Esophagus squamous epithelium (tissue), 5 donors: ENCODE results near the gene KLHL15. TPM values are rescaled to one million over a fixed set of nuclear protein-coding genes. Genes with fewer than 3 reads are reported as not detected.

ENCODE experiments used
- DNase-seq: peaks from one replicate; lab custom pipeline; 2025; lab: John Stamatoyannopoulos, UW
- H3K27ac ChIP-seq, 4 donors: fragments of 200-600 bp; sonication (generic); one replicate each; pipeline ENCODE4 v1.5.1; 2016 to 2019; ENCODE audit warnings: mild to moderate bottlenecking in 1 of 4
- H3K27me3 ChIP-seq, 4 donors: fragments of 200-600 bp; sonication (generic); 1 replicate in 3 of 4; 2 replicates in 1 of 4; pipeline versions ENCODE4 v1.5.1 to v1.6.0; 2017 to 2021; ENCODE audit warnings: antibody characterized with exemption in 1 of 4
- H3K36me3 ChIP-seq, 3 donors: fragments of 200-600 bp; sonication (generic); one replicate each; pipeline ENCODE4 v1.5.1; 2016 to 2019
- H3K4me1 ChIP-seq, 3 donors: fragments of 200-600 bp; sonication (generic); one replicate each; pipeline ENCODE4 v1.5.1; 2017 to 2019
- H3K4me3 ChIP-seq, 4 donors: fragments of 200-600 bp; sonication (generic); 1 replicate in 3 of 4; 2 replicates in 1 of 4; pipeline ENCODE4 v1.5.1; 2016 to 2019; ENCODE audit warnings: mild to moderate bottlenecking in 2 of 4, moderate library complexity in 1 of 4
- H3K9me3 ChIP-seq, 3 donors: fragments of 200-600 bp; sonication (generic); one replicate each; pipeline ENCODE4 v1.5.1; 2016 to 2019
- CTCF ChIP-seq, 6 experiments: fragments of 450-650 bp in 4 of 6; fragments of 200-600 bp in 2 of 6; sonication (generic) in 2 of 6; IDR thresholded peaks; one replicate each; pipeline ENCODE4 v1.5.1; 2016 to 2019; ENCODE audit warnings: antibody characterized with exemption in 6 of 6, mild to moderate bottlenecking in 4 of 6, moderate library complexity in 4 of 6
- POLR2A ChIP-seq, 4 donors: fragments of 450-650 bp; IDR thresholded peaks; one replicate each; pipeline ENCODE4 v1.6.1; 2017; ENCODE audit warnings: antibody characterized with exemption in 4 of 4, mild to moderate bottlenecking in 4 of 4, moderate library complexity in 3 of 4
- WGBS, 2 donors: methylation state at CpG; one replicate each; pipeline ENCODE4 v1.1.5; 2018; 5-methylcytosine and 5-hydroxymethylcytosine counted together
- intact Hi-C: fragments of 100-400 bp; cut with DNase I; formaldehyde crosslinking; loops from one replicate; pipeline ENCODE4 v1.15.0; 2022
- total RNA-seq, 4 donors: library from RNA; depleted of rRNA; stranded (reverse); fragments of >200 nt; gene quantifications; one replicate each; pipeline ENCODE4 v1.1.0, GENCODE V29; 2016
- donor health status: DM: yes; HTN: yes; CAD: no.

Gene KLHL15
- total RNA-seq, 4 donors from 2014 or later: 2.5 to 11.8 (median 5.4) TPM

- no peak for DNase-seq
- WGBS, 2 donors: 65 to 100% methylated on average over 1 of the region's 1 CpG
- intact Hi-C loops: no loop called here
- H3K27ac ChIP-seq: no peak overlapping the region
- peaks cover 0 to 16% (median 0%) of the 10 kb centered on the region in 3 donors for H3K36me3 ChIP-seq
- no peaks in the 10 kb centered on the region for H3K4me1 ChIP-seq
- H3K9me3 ChIP-seq: no peaks in the 10 kb centered on the region
- H3K27me3 ChIP-seq: no peaks in the 10 kb centered on the region
- no peak overlapping the region for H3K4me3 ChIP-seq
- no peak for TF ChIP-seq POLR2A (IDR thresholded peaks at IDR 0.05)
- TF ChIP-seq CTCF (IDR thresholded peaks at IDR 0.05): no peak
These were observed 24.8 kb downstream of the KLHL15 start for GRCh38 chrX:24002167-24002566.

GRCh38 chrX:23999671-24000070 is 27.3 kb downstream of the KLHL15 start:
- no peak for DNase-seq
- WGBS, 2 donors: 85 to 95% methylated on average over 5 of the region's 5 CpGs
- Histone ChIP-seq H3K27me3 (no peaks in the 10 kb centered on the region), H3K4me1 (no peaks in the 10 kb centered on the region), H3K27ac (no peak overlapping the region), H3K4me3 (no peak overlapping the region), H3K36me3 (peaks cover 0 to 18% (median 0%) of the 10 kb centered on the region in 3 donors), H3K9me3 (no peaks in the 10 kb centered on the region)
- intact Hi-C loops: no loop called here
- TF ChIP-seq POLR2A (IDR thresholded peaks at IDR 0.05) (no peak), CTCF (IDR thresholded peaks at IDR 0.05) (no peak)

GRCh38 chrX:23993012-23993633 is 33.9 kb downstream of the KLHL15 start:
- H3K9me3 ChIP-seq: no peaks in the 10 kb centered on the region
- H3K27ac ChIP-seq: no peak overlapping the region
- H3K4me1 ChIP-seq: no peaks in the 10 kb centered on the region
- no peak overlapping the region for H3K4me3 ChIP-seq
- TF ChIP-seq CTCF (IDR thresholded peaks at IDR 0.05) (no peak), POLR2A (IDR thresholded peaks at IDR 0.05) (no peak)
- peaks cover 0 to 31% (median 0%) of the 10 kb centered on the region in 3 donors for H3K36me3 ChIP-seq
- H3K27me3 ChIP-seq: no peaks in the 10 kb centered on the region
- 66 to 80% methylated on average over 2 to 3 of the region's 3 CpGs for WGBS, 2 donors
- intact Hi-C loops: no loop called here
- DNase-seq: no peak

- 76 to 88% methylated on average over 3 of the region's 3 CpGs for WGBS, 2 donors
- intact Hi-C loops: no loop called here
These were observed 34.6 kb downstream of the KLHL15 start for GRCh38 chrX:23992431-23992830.

More at GRCh38 chrX:23992431-23992830, 34.6 kb downstream of the KLHL15 start:
- TF ChIP-seq POLR2A (IDR thresholded peaks at IDR 0.05) (no peak), CTCF (IDR thresholded peaks at IDR 0.05) (no peak)
- no peaks in the 10 kb centered on the region for H3K4me1 ChIP-seq
- no peaks in the 10 kb centered on the region for H3K27me3 ChIP-seq
- H3K27ac ChIP-seq: no peak overlapping the region
- H3K9me3 ChIP-seq: no peaks in the 10 kb centered on the region
- H3K36me3 ChIP-seq: peaks cover 0 to 31% (median 0%) of the 10 kb centered on the region in 3 donors
- no peak for DNase-seq
- H3K4me3 ChIP-seq: no peak overlapping the region
